DND-41 (cell line): ENCODE measurements around the gene HSH2D.

ENCODE experiments used
- EZH2 ChIP-seq: IDR thresholded peaks from 3 replicates; pipeline ENCODE4 v1.6.1; 2012; ENCODE audit warnings: borderline replicate concordance, low read depth, mild to moderate bottlenecking, moderate library complexity, low read length, inconsistent platforms; ENCODE audit not compliant: severe bottlenecking
- TF ChIP-seq, protein P1 (sequence below): IDR thresholded peaks from 2 replicates; pipeline ENCODE4 v1.5.1; 2012; ENCODE audit warnings: borderline replicate concordance, low read length, moderate library complexity, mild to moderate bottlenecking; ENCODE audit not compliant: poor library complexity, severe bottlenecking; ENCODE audit errors: extremely low read depth

DNA sequence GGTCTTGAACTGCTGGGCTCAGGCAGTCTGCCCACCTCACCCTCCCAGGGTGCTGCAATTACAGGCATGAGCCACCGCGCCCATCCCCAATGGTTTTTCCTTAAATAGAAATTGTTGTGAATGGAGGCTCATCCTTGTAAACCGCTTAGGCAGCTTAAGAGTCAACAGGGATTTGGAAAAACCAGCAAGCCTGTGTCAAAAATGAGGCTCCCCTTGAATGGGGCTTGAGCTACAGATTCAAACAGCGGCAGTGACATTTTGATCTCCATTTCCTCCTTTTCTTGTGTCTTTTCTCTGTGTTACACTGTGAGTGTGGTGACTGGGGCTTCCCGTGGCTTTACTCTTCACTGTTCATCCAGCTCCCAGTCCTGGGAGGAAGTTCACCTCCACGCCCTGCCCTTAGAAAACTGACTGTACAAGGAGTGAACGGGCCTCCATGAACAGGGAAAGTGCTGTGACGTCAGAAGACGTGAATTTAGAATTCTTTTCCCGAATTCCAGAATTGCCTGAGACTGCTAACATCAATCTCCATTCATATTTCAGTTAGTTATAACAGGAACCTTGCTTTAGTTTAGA, 47.1 kb upstream of the HSH2D start:
- TF ChIP-seq, protein P1, sequence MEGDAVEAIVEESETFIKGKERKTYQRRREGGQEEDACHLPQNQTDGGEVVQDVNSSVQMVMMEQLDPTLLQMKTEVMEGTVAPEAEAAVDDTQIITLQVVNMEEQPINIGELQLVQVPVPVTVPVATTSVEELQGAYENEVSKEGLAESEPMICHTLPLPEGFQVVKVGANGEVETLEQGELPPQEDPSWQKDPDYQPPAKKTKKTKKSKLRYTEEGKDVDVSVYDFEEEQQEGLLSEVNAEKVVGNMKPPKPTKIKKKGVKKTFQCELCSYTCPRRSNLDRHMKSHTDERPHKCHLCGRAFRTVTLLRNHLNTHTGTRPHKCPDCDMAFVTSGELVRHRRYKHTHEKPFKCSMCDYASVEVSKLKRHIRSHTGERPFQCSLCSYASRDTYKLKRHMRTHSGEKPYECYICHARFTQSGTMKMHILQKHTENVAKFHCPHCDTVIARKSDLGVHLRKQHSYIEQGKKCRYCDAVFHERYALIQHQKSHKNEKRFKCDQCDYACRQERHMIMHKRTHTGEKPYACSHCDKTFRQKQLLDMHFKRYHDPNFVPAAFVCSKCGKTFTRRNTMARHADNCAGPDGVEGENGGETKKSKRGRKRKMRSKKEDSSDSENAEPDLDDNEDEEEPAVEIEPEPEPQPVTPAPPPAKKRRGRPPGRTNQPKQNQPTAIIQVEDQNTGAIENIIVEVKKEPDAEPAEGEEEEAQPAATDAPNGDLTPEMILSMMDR, result no peak
- TF ChIP-seq EZH2, result no peak
